ENCODE measurements around the gene TM7SF3. TPM values are rescaled to one million over a fixed set of nuclear protein-coding genes. Genes with fewer than 3 reads are reported as not detected.

TM7SF3 gene
- total and polyA plus RNA-seq, 4 donors = 49.7 to 245 (median 62.9) TPM

GRCh38 chr12:27000961-27001360, 13.2 kb downstream of the TM7SF3 start:
- intact Hi-C loops (cut with DNase I) = no loop called here
- Histone ChIP-seq H3K27ac (ENCODE audit: low read depth in 1 of 2, low read length in 2 of 2) (no peak overlapping the region), H3K4me3 (ENCODE audit: low read length in 2 of 2) (no peak overlapping the region), H3K9me3 (ENCODE audit: control insufficient read depth, low read length) (no peaks in the 10 kb centered on the region), H3K4me1 (ENCODE audit: control insufficient read depth in 1 of 2, insufficient read depth in 2 of 2, low read length in 2 of 2) (no peaks in the 10 kb centered on the region), H3K27me3 (ENCODE audit: control insufficient read depth in 1 of 2, insufficient read depth in 2 of 2, low read length in 1 of 2) (no peaks in the 10 kb centered on the region), H3K36me3 (ENCODE audit: control insufficient read depth in 1 of 2, insufficient read depth in 2 of 2, low read length in 1 of 2) (peaks cover 0 to 2% of the 10 kb centered on the region in 2 donors)
- DNase-seq (no peak), ATAC-seq (ENCODE audit: low FRiP score) (no peak)
- 55 to 58% methylated on average over 1 of the region's 1 CpG for WGBS, 2 donors

GRCh38 chr12:26997003-26997402, 17.2 kb downstream of the TM7SF3 start:
- Histone ChIP-seq H3K9me3 (ENCODE audit: control insufficient read depth, low read length) (no peaks in the 10 kb centered on the region), H3K4me1 (ENCODE audit: control insufficient read depth in 1 of 2, insufficient read depth in 2 of 2, low read length in 2 of 2) (no peaks in the 10 kb centered on the region), H3K36me3 (ENCODE audit: control insufficient read depth in 1 of 2, insufficient read depth in 2 of 2, low read length in 1 of 2) (peaks cover 0 to 6% of the 10 kb centered on the region in 2 donors), H3K27ac (ENCODE audit: low read depth in 1 of 2, low read length in 2 of 2) (no peak overlapping the region), H3K4me3 (ENCODE audit: low read length in 2 of 2) (no peak overlapping the region), H3K27me3 (ENCODE audit: control insufficient read depth in 1 of 2, insufficient read depth in 2 of 2, low read length in 1 of 2) (no peaks in the 10 kb centered on the region)
- DNase-seq (no peak), ATAC-seq (ENCODE audit: low FRiP score) (no peak)
- 82 to 91% methylated on average over 2 of the region's 2 CpGs for WGBS, 2 donors
- intact Hi-C loops (cut with DNase I) = no loop called here

- H3K27me3 ChIP-seq (ENCODE audit: control insufficient read depth in 1 of 2, insufficient read depth in 2 of 2, low read length in 1 of 2) = no peaks in the 10 kb centered on the region
- intact Hi-C loops (cut with DNase I) = no loop called here
- H3K4me1 ChIP-seq (ENCODE audit: control insufficient read depth in 1 of 2, insufficient read depth in 2 of 2, low read length in 2 of 2) = no peaks in the 10 kb centered on the region
- H3K4me3 ChIP-seq (ENCODE audit: low read length in 2 of 2) = no peak overlapping the region
- 89 to 91% methylated on average over 2 of the region's 2 CpGs for WGBS, 2 donors
- DNase-seq = no peak
- no peak overlapping the region for H3K27ac ChIP-seq (ENCODE audit: low read depth in 1 of 2, low read length in 2 of 2)
- no peaks in the 10 kb centered on the region for H3K9me3 ChIP-seq (ENCODE audit: control insufficient read depth, low read length)
- peaks cover 0 to 6% of the 10 kb centered on the region in 2 donors for H3K36me3 ChIP-seq (ENCODE audit: control insufficient read depth in 1 of 2, insufficient read depth in 2 of 2, low read length in 1 of 2)
- no peak for ATAC-seq (ENCODE audit: low FRiP score)
Measured at GRCh38 chr12:26995706-26996105, 18.5 kb downstream of the TM7SF3 start.

- Histone ChIP-seq H3K27ac (ENCODE audit: low read depth in 1 of 2, low read length in 2 of 2) (no peak overlapping the region), H3K9me3 (ENCODE audit: control insufficient read depth, low read length) (no peaks in the 10 kb centered on the region), H3K27me3 (ENCODE audit: control insufficient read depth in 1 of 2, insufficient read depth in 2 of 2, low read length in 1 of 2) (no peaks in the 10 kb centered on the region), H3K36me3 (ENCODE audit: control insufficient read depth in 1 of 2, insufficient read depth in 2 of 2, low read length in 1 of 2) (peaks cover 0 to 7% of the 10 kb centered on the region in 2 donors), H3K4me3 (ENCODE audit: low read length in 2 of 2) (no peak overlapping the region), H3K4me1 (ENCODE audit: control insufficient read depth in 1 of 2, insufficient read depth in 2 of 2, low read length in 2 of 2) (no peaks in the 10 kb centered on the region)
- intact Hi-C loops (cut with DNase I) = no loop called here
- no peak for DNase-seq
- ATAC-seq (ENCODE audit: low FRiP score) = no peak
- WGBS, 2 donors = 84 to 88% methylated on average over 1 of the region's 1 CpG
Measured at GRCh38 chr12:26994109-26994508, 20.1 kb downstream of the TM7SF3 start.

- Histone ChIP-seq H3K27me3 (ENCODE audit: control insufficient read depth in 1 of 2, insufficient read depth in 2 of 2, low read length in 1 of 2) (no peaks in the 10 kb centered on the region), H3K4me3 (ENCODE audit: low read length in 2 of 2) (no peak overlapping the region), H3K36me3 (ENCODE audit: control insufficient read depth in 1 of 2, insufficient read depth in 2 of 2, low read length in 1 of 2) (peaks cover 0 to 7% of the 10 kb centered on the region in 2 donors), H3K27ac (ENCODE audit: low read depth in 1 of 2, low read length in 2 of 2) (no peak overlapping the region), H3K9me3 (ENCODE audit: control insufficient read depth, low read length) (no peaks in the 10 kb centered on the region), H3K4me1 (ENCODE audit: control insufficient read depth in 1 of 2, insufficient read depth in 2 of 2, low read length in 2 of 2) (no peaks in the 10 kb centered on the region)
- WGBS, 2 donors = 91 to 93% methylated on average over 4 of the region's 4 CpGs
- intact Hi-C loops (cut with DNase I) = no loop called here
- ATAC-seq (ENCODE audit: low FRiP score) = no peak
- DNase-seq = no peak
Measured at GRCh38 chr12:26991826-26992225, 22.4 kb downstream of the TM7SF3 start.

- Histone ChIP-seq H3K36me3 (ENCODE audit: control insufficient read depth in 1 of 2, insufficient read depth in 2 of 2, low read length in 1 of 2) (peaks cover 0 to 2% of the 10 kb centered on the region in 2 donors), H3K27me3 (ENCODE audit: control insufficient read depth in 1 of 2, insufficient read depth in 2 of 2, low read length in 1 of 2) (no peaks in the 10 kb centered on the region), H3K9me3 (ENCODE audit: control insufficient read depth, low read length) (no peaks in the 10 kb centered on the region), H3K4me3 (ENCODE audit: low read length in 2 of 2) (no peak overlapping the region), H3K27ac (ENCODE audit: low read depth in 1 of 2, low read length in 2 of 2) (no peak overlapping the region), H3K4me1 (ENCODE audit: control insufficient read depth in 1 of 2, insufficient read depth in 2 of 2, low read length in 2 of 2) (no peaks in the 10 kb centered on the region)
- intact Hi-C loops (cut with DNase I) = no loop called here
- 84 to 88% methylated on average over 4 of the region's 4 CpGs for WGBS, 2 donors
- ATAC-seq (ENCODE audit: low FRiP score) = no peak
- no peak for DNase-seq
Measured at GRCh38 chr12:26989873-26990272, 24.3 kb downstream of the TM7SF3 start.

- Histone ChIP-seq H3K4me1 (ENCODE audit: control insufficient read depth in 1 of 2, insufficient read depth in 2 of 2, low read length in 2 of 2) (no peaks in the 10 kb centered on the region), H3K9me3 (ENCODE audit: control insufficient read depth, low read length) (no peaks in the 10 kb centered on the region), H3K4me3 (ENCODE audit: low read length in 2 of 2) (no peak overlapping the region), H3K36me3 (ENCODE audit: control insufficient read depth in 1 of 2, insufficient read depth in 2 of 2, low read length in 1 of 2) (peaks cover 0 to 2% of the 10 kb centered on the region in 2 donors), H3K27me3 (ENCODE audit: control insufficient read depth in 1 of 2, insufficient read depth in 2 of 2, low read length in 1 of 2) (no peaks in the 10 kb centered on the region), H3K27ac (ENCODE audit: low read depth in 1 of 2, low read length in 2 of 2) (no peak overlapping the region)
- DNase-seq (no peak), ATAC-seq (ENCODE audit: low FRiP score) (no peak)
- intact Hi-C loops (cut with DNase I) = no loop called here
- WGBS, 2 donors = 92% methylated on average over 4 of the region's 4 CpGs
Measured at GRCh38 chr12:26988703-26989102, 25.5 kb downstream of the TM7SF3 start.

GRCh38 chr12:26987634-26988424, 26.4 kb downstream of the TM7SF3 start:
- no peaks in the 10 kb centered on the region for H3K9me3 ChIP-seq (ENCODE audit: control insufficient read depth, low read length)
- 88 to 89% methylated on average over 10 of the region's 10 CpGs for WGBS, 2 donors
- H3K4me3 ChIP-seq (ENCODE audit: low read length in 2 of 2) = no peak overlapping the region
- H3K27me3 ChIP-seq (ENCODE audit: control insufficient read depth in 1 of 2, insufficient read depth in 2 of 2, low read length in 1 of 2) = no peaks in the 10 kb centered on the region
- no peak for ATAC-seq (ENCODE audit: low FRiP score)
- no peak for DNase-seq
- no peaks in the 10 kb centered on the region for H3K4me1 ChIP-seq (ENCODE audit: control insufficient read depth in 1 of 2, insufficient read depth in 2 of 2, low read length in 2 of 2)
- H3K36me3 ChIP-seq (ENCODE audit: control insufficient read depth in 1 of 2, insufficient read depth in 2 of 2, low read length in 1 of 2) = peaks cover 0 to 2% of the 10 kb centered on the region in 2 donors
- intact Hi-C loops (cut with DNase I) = no loop called here
- no peak overlapping the region for H3K27ac ChIP-seq (ENCODE audit: low read depth in 1 of 2, low read length in 2 of 2)

GRCh38 chr12:26982866-26983265, 31.3 kb downstream of the TM7SF3 start:
- H3K36me3 ChIP-seq (ENCODE audit: control insufficient read depth in 1 of 2, insufficient read depth in 2 of 2, low read length in 1 of 2) = no peaks in the 10 kb centered on the region
- no peak overlapping the region for H3K4me3 ChIP-seq (ENCODE audit: low read length in 2 of 2)
- intact Hi-C loops (cut with DNase I) = no loop called here
- H3K27me3 ChIP-seq (ENCODE audit: control insufficient read depth in 1 of 2, insufficient read depth in 2 of 2, low read length in 1 of 2) = no peaks in the 10 kb centered on the region
- 98 to 100% methylated on average over 2 of the region's 2 CpGs for WGBS, 2 donors
- no peaks in the 10 kb centered on the region for H3K4me1 ChIP-seq (ENCODE audit: control insufficient read depth in 1 of 2, insufficient read depth in 2 of 2, low read length in 2 of 2)
- no peaks in the 10 kb centered on the region for H3K9me3 ChIP-seq (ENCODE audit: control insufficient read depth, low read length)
- H3K27ac ChIP-seq (ENCODE audit: low read depth in 1 of 2, low read length in 2 of 2) = no peak overlapping the region
- no peak for ATAC-seq (ENCODE audit: low FRiP score)
- DNase-seq = no peak

All from aorta (tissue), 5 donors.